Activated gamma-delta T cell treated with anti-CD3 and anti-CD28 coated beads, Interleukin-2, amount 50 U/mL, for 16 hours (primary cell): ENCODE results near the gene MLLT3.

ENCODE experiments used
- DNase-seq: peaks from one replicate; pipeline ENCODE4 v3.0.0-alpha.2; 2020; ENCODE audit warnings: low read depth

MLLT3 gene

DNA sequence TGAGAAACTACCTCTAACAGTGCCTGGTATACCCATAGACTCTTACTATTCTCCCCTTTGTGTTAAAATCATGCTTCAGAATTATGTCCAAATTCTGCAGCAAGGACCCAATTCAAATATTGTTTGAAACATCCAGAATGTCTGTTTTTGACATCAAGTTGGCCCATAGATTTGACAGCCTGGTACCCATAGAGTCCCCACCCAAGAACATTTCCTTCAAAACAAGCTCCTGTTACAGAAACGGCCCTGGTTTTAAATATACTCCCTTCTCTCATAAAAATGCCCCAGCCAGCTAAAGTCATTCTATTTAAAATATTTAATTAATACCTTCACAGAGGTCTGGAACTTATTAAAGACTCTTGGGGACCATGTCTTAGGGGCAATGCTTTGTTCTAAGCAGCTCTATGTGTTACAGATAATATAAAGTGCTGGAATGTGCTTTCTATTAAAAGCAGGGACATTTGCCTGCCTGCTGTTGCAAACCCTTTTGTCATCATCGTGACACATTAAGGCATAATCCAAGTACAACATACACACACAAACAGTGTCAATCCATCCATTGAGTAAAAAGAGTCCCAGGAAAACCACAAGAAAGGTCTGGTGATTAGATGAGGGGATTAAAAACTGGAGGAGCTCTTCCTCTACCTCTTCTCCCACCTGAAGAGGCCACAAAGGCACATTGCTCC lies 321.7 kb downstream of the MLLT3 start:
- DNase-seq, result no peak

DNA sequence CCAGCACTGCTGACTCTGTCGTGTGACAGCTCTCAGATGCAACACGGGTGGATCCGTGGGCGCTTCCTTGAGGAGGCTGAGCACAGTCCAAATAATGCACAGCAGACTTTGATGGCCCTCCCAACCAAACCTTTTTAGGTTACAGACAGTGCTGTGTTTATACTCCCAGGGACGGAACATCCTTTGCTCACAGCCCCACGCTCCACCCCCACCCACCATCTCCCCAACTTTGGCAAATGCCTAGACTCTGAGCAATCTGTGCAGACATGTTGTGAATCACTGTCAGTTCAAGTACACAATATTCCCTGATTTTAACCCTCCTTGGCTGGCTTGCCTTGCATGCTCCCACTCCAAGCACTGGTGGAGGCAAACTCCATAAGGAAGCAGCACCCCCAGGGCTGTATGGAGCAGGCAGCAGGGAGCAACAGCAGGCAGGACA lies 324.6 kb downstream of the MLLT3 start:
- no peak for DNase-seq

DNA sequence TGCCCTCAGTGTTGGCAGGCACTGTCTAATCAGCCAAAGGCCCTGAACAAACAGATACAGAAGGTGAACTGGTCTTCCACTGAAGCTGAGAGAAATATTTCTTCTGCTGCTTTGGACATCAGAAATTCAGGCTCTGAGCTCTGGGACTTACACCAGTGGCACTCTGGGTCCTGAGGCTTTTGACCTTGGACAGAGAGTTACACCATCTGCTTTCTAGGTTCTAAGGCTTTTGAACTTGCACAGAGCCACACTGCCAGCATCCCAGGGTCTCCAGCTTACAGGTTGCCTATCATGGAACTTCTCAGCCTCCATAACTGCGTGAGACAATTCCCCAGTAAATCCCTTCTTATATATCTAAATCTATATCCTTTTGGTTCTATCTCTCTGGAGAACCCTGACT lies 326.7 kb downstream of the MLLT3 start:
- no peak for DNase-seq

DNA sequence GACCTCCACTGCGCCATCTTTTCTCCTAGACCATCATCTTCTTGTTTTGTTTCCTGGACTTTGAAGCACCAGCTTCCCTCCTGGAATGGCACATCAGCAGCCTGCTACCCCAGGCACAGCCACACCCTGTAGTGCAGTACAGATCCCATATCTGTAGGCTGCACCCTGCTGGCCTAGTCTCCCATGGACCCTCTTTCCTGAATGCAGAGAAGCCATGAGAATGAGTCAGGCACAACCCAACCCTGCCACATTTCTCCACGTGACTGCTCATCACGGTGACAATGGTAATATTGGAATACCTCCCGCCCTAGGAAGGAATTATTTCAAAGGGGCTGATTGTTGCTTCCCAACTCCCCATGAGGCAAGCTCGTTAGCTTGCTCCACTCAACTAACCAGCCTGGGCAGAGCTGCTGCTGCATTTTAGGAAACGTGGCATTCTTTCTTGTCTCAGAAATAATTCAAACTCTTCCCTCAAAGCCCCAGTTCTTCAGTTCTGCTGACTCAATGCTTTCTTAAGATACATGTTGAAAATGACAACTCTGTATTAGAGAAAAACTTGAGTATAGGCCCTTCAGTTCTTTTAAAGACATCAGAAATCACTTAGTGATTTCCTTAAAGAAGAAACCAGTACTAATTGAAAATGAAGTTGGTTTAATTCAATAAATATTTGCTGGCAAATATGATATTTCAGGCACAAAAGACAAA lies 328.1 kb downstream of the MLLT3 start:
- no peak for DNase-seq

DNA sequence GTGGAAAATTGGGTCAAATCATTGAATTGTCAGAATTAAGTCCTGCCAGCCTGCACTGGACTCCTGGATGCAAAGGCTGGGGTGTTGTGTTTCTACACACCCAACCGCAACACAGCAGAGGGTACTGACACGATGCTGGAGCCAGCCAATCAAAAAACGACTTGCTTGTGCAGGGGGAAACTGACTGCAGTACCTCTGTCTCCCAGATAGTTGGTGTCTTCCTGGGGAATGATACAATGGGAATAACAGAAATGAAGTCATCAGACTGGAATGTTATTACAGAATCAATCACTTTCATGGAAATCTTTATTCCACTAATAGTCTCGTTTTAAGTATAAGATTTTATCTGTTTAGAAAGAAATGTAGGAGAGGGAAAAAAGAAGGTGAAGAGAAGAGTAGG lies 330.3 kb downstream of the MLLT3 start:
- DNase-seq, result no peak
